ENCODE data around the gene MFSD11. TPM values are rescaled to one million over a fixed set of nuclear protein-coding genes. Genes with fewer than 3 reads are reported as not detected.
"Not testable (repeated sequence)": the region's sequence is repeated elsewhere in the genome, so short reads cannot be mapped to it uniquely, and the experiment has no call there.

MFSD11 gene
- total RNA-seq, 2 donors from 2014 or later = 26.7 to 44.3 TPM

- Histone ChIP-seq H3K27me3 (replicated peaks; ENCODE audit: insufficient read depth) (no peaks in the 10 kb centered on the region), H3K4me1 (replicated peaks) (no peaks in the 10 kb centered on the region), H3K4me3 (no peak overlapping the region), H3K9me3 (no peaks in the 10 kb centered on the region), H3K36me3 (no peaks in the 10 kb centered on the region), H3K27ac (no peak overlapping the region)
- TF ChIP-seq POLR2AphosphoS5 (IDR thresholded peaks at IDR 0.05) (peak; percentile 39), CTCF (IDR thresholded peaks at IDR 0.05) (no peak)
- WGBS = 73% methylated on average over 14 of the region's 14 CpGs
- no peak for DNase-seq (ENCODE audit: low spot score)
- intact Hi-C loops (cut with DNase I) = no loop called here
Observed at GRCh38 chr17:76691379-76692191, 46.3 kb upstream of the MFSD11 start.

- 57% methylated on average over 16 of the region's 16 CpGs for WGBS
- peak; percentile 44 for TF ChIP-seq POLR2AphosphoS5 (IDR thresholded peaks at IDR 0.05)
- no peak for TF ChIP-seq POLR2A (IDR thresholded peaks at IDR 0.05)
- no peak for TF ChIP-seq CTCF (IDR thresholded peaks at IDR 0.05)
- no peak overlapping the region for H3K4me3 ChIP-seq
- intact Hi-C loops (cut with DNase I) = no loop called here
- H3K9me3 ChIP-seq = no peaks in the 10 kb centered on the region
- DNase-seq (ENCODE audit: low spot score) = no peak
- no peaks in the 10 kb centered on the region for H3K27me3 ChIP-seq (replicated peaks; ENCODE audit: insufficient read depth)
- H3K27ac ChIP-seq = peak overlapping the region in 1 of 2 donors; percentile 15
- no peaks in the 10 kb centered on the region for H3K36me3 ChIP-seq
- peaks cover 13% of the 10 kb centered on the region for H3K4me1 ChIP-seq (replicated peaks)
Observed at GRCh38 chr17:76695059-76695831, 42.7 kb upstream of the MFSD11 start.

- Histone ChIP-seq H3K9me3 (no peaks in the 10 kb centered on the region), H3K27me3 (replicated peaks; ENCODE audit: insufficient read depth) (no peaks in the 10 kb centered on the region), H3K36me3 (no peaks in the 10 kb centered on the region), H3K27ac (peak overlapping the region; percentile 48 to 62), H3K4me3 (no peak overlapping the region), H3K4me1 (replicated peaks) (peaks cover 16% of the 10 kb centered on the region)
- TF ChIP-seq POLR2A (IDR thresholded peaks at IDR 0.05) (no peak), CTCF (IDR thresholded peaks at IDR 0.05) (no peak), POLR2AphosphoS5 (IDR thresholded peaks at IDR 0.05) (no peak)
- 73% methylated on average over 23 of the region's 25 CpGs for WGBS
- intact Hi-C loops (cut with DNase I) = no loop called here
- DNase-seq (ENCODE audit: low spot score) = no peak
Observed at GRCh38 chr17:76696763-76697701, 40.9 kb upstream of the MFSD11 start.

DNA sequence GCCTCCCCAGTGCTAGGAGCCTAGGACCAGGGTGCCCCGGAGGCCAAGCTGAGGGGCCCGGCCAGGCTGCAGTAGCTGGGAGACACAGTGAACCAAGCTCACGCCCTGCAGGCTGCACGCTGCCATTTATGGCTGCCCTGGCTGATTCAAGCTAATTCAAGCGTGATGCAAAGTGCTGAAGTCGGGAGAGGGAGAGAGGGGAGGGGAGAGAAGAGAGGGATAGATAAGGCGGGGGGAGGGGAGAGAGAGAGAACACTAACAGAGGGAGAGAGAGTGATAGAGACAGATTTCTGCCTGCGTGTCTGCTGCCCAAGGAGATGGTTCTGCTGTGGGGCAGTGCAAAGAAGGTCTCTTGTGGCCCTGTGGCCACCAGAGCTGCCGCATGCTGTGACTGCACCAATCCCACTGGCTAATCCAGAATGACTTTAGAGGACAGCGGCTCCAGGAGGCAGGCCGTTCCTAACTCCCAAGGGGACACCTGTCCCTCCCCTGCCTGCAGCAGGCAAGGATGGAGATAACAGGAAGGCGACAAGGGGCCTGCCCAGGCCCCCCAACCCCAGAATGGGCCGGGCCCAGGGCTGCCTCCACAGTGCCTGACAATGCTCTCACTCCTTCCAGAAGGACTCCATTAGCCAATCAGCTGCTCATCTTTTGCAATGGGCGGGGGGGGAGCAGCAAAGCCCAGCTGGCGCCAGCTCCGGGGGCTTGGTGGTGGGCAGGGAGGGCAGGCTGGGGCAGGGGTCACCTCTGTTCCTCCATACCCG is 40.0 kb upstream of the MFSD11 start:
- Histone ChIP-seq H3K27ac (peak overlapping the region; percentile 48 to 62), H3K4me1 (replicated peaks) (peaks cover 16% of the 10 kb centered on the region), H3K27me3 (replicated peaks; ENCODE audit: insufficient read depth) (no peaks in the 10 kb centered on the region), H3K9me3 (no peaks in the 10 kb centered on the region), H3K4me3 (no peak overlapping the region), H3K36me3 (no peaks in the 10 kb centered on the region)
- no peak for DNase-seq (ENCODE audit: low spot score)
- 45% methylated on average over 17 of the region's 17 CpGs for WGBS
- intact Hi-C loops (cut with DNase I) = no loop called here
- TF ChIP-seq CTCF (IDR thresholded peaks at IDR 0.05) (no peak), POLR2A (IDR thresholded peaks at IDR 0.05) (no peak), POLR2AphosphoS5 (IDR thresholded peaks at IDR 0.05) (no peak)

GRCh38 chr17:76698466-76698977 is 39.4 kb upstream of the MFSD11 start:
- 84% methylated on average over 7 of the region's 7 CpGs for WGBS
- Histone ChIP-seq H3K27ac (peak overlapping the region; percentile 80 to 85), H3K4me1 (replicated peaks) (peaks cover 16% of the 10 kb centered on the region)
- H3K4me3 ChIP-seq; H3K27me3 ChIP-seq (replicated peaks; ENCODE audit: insufficient read depth); H3K9me3 ChIP-seq; H3K36me3 ChIP-seq; DNase-seq (ENCODE audit: low spot score); intact Hi-C loops (cut with DNase I): not testable (repeated sequence)
